GM19324 (cell line): ENCODE data around the gene GNAO1.

Experiments
- ATAC-seq: cut with Tn5 transposase; IDR thresholded peaks from one replicate; pipeline ENCODE4 v1.9.1; 2021; ENCODE audit warnings: mild to moderate bottlenecking, moderate library complexity; ENCODE audit not compliant: unreplicated experiment, low FRiP score

GNAO1 gene

GRCh38 chr16:56233795-56234566, 42.7 kb downstream of the GNAO1 start:
- ATAC-seq, result no peak

GRCh38 chr16:56234737-56235136, 43.4 kb downstream of the GNAO1 start:
- no peak for ATAC-seq

- ATAC-seq, result no peak
Measured at GRCh38 chr16:56237451-56237930, 46.2 kb downstream of the GNAO1 start.

- no peak for ATAC-seq
Measured at GRCh38 chr16:56238188-56238587, 46.9 kb downstream of the GNAO1 start.

GRCh38 chr16:56241596-56241995, 50.3 kb downstream of the GNAO1 start:
- no peak for ATAC-seq

- no peak for ATAC-seq
Measured at GRCh38 chr16:56242740-56243139, 51.5 kb downstream of the GNAO1 start.

- no peak for ATAC-seq
Measured at GRCh38 chr16:56244612-56245011, 53.3 kb downstream of the GNAO1 start.

GRCh38 chr16:56245197-56245596, 53.9 kb downstream of the GNAO1 start:
- no peak for ATAC-seq

- ATAC-seq, result no peak
Measured at GRCh38 chr16:56246051-56246817, 54.9 kb downstream of the GNAO1 start.

- no peak for ATAC-seq
Measured at GRCh38 chr16:56247018-56247417, 55.7 kb downstream of the GNAO1 start.

GRCh38 chr16:56247808-56248207, 56.5 kb downstream of the GNAO1 start:
- ATAC-seq, result no peak

- no peak for ATAC-seq
Measured at GRCh38 chr16:56252835-56253234, 61.5 kb downstream of the GNAO1 start.

GRCh38 chr16:56255904-56256303, 64.6 kb downstream of the GNAO1 start:
- no peak for ATAC-seq

GRCh38 chr16:56257239-56257638, 66.0 kb downstream of the GNAO1 start:
- ATAC-seq, result no peak

- no peak for ATAC-seq
Measured at GRCh38 chr16:56257666-56258342, 66.5 kb downstream of the GNAO1 start.

GRCh38 chr16:56258508-56259424, 67.5 kb downstream of the GNAO1 start:
- ATAC-seq, result no peak

- ATAC-seq, result no peak
Measured at GRCh38 chr16:56259425-56259779, 68.1 kb downstream of the GNAO1 start.

GRCh38 chr16:56260378-56261160, 69.3 kb downstream of the GNAO1 start:
- no peak for ATAC-seq

GRCh38 chr16:56261656-56262055, 70.4 kb downstream of the GNAO1 start:
- ATAC-seq, result no peak
